Osteocyte (in vitro differentiated cells): ENCODE results near the gene GINS3. TPM values are rescaled to one million over a fixed set of nuclear protein-coding genes. Genes with fewer than 3 reads are reported as not detected.
"Not testable (repeated sequence)": the region's sequence is repeated elsewhere in the genome, so short reads cannot be mapped to it uniquely, and the experiment has no call there.

ENCODE experiments used
- DNase-seq: peaks from one replicate; pipeline ENCODE4 v3.0.0; 2021; ENCODE audit warnings: mixed read lengths; ENCODE audit not compliant: unreplicated experiment; ENCODE audit errors: extremely low spot score
- H3K27ac Mint-ChIP-seq: one replicate; pipeline ENCODE4 v1.8.0; 2021; ENCODE audit warnings: mild to moderate bottlenecking, mixed read lengths; ENCODE audit not compliant: unreplicated experiment
- H3K27me3 Mint-ChIP-seq: one replicate; pipeline ENCODE4 v1.8.0; 2021; ENCODE audit warnings: mixed read lengths; ENCODE audit not compliant: unreplicated experiment
- H3K36me3 Mint-ChIP-seq: one replicate; pipeline ENCODE4 v1.8.0; 2021; ENCODE audit warnings: mixed read lengths; ENCODE audit not compliant: unreplicated experiment
- H3K4me1 Mint-ChIP-seq: one replicate; pipeline ENCODE4 v1.8.0; 2021; ENCODE audit warnings: mixed read lengths; ENCODE audit not compliant: unreplicated experiment
- H3K4me3 Mint-ChIP-seq: one replicate; pipeline ENCODE4 v1.8.0; 2021; ENCODE audit warnings: mild to moderate bottlenecking, moderate library complexity, mixed read lengths; ENCODE audit not compliant: unreplicated experiment
- H3K9me3 Mint-ChIP-seq: one replicate; pipeline ENCODE4 v1.8.0; 2021; ENCODE audit warnings: mixed read lengths; ENCODE audit not compliant: unreplicated experiment
- total RNA-seq: library from RNA; stranded (reverse); gene quantifications from 2 replicates; pipeline ENCODE4 v1.2.1, GENCODE V29; 2021
- TF ChIP-seq, protein P1 (sequence below): fragments of 200-600 bp; sonication (generic); IDR thresholded peaks from 2 replicates; pipeline ENCODE4 v1.5.0; 2021; ENCODE audit warnings: antibody characterized with exemption, mild to moderate bottlenecking, moderate library complexity

Gene GINS3
- total RNA-seq, 1 donor from 2014 or later = 2.7 TPM

DNA sequence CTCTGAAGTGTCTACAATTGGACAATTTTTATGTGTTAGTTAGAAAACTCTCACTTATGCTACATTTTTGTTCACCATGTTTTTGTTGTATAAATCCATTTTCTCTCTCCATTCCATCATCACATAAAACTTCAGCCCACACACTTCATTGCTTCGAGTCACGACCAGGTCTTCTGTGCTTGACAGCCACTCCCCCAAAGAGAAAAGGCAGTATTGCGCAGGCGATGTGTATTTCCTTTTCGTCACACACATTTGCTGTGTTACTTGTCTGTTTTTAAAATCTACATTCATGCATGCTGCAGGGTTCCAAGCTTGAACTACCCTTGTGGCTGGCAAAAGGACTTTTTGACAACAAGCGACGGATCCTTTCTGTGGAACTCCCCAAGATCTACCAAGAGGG lies 10.5 kb downstream of the GINS3 start:
- H3K36me3 Mint-ChIP-seq = peaks cover 2% of the 10 kb centered on the region
- TF ChIP-seq, protein P1, sequence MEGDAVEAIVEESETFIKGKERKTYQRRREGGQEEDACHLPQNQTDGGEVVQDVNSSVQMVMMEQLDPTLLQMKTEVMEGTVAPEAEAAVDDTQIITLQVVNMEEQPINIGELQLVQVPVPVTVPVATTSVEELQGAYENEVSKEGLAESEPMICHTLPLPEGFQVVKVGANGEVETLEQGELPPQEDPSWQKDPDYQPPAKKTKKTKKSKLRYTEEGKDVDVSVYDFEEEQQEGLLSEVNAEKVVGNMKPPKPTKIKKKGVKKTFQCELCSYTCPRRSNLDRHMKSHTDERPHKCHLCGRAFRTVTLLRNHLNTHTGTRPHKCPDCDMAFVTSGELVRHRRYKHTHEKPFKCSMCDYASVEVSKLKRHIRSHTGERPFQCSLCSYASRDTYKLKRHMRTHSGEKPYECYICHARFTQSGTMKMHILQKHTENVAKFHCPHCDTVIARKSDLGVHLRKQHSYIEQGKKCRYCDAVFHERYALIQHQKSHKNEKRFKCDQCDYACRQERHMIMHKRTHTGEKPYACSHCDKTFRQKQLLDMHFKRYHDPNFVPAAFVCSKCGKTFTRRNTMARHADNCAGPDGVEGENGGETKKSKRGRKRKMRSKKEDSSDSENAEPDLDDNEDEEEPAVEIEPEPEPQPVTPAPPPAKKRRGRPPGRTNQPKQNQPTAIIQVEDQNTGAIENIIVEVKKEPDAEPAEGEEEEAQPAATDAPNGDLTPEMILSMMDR = no peak
- H3K4me3 Mint-ChIP-seq = no peak overlapping the region
- no peaks in the 10 kb centered on the region for H3K9me3 Mint-ChIP-seq
- no peaks in the 10 kb centered on the region for H3K4me1 Mint-ChIP-seq
- H3K27ac Mint-ChIP-seq = no peak overlapping the region
- H3K27me3 Mint-ChIP-seq = no peaks in the 10 kb centered on the region
- DNase-seq = no peak

DNA sequence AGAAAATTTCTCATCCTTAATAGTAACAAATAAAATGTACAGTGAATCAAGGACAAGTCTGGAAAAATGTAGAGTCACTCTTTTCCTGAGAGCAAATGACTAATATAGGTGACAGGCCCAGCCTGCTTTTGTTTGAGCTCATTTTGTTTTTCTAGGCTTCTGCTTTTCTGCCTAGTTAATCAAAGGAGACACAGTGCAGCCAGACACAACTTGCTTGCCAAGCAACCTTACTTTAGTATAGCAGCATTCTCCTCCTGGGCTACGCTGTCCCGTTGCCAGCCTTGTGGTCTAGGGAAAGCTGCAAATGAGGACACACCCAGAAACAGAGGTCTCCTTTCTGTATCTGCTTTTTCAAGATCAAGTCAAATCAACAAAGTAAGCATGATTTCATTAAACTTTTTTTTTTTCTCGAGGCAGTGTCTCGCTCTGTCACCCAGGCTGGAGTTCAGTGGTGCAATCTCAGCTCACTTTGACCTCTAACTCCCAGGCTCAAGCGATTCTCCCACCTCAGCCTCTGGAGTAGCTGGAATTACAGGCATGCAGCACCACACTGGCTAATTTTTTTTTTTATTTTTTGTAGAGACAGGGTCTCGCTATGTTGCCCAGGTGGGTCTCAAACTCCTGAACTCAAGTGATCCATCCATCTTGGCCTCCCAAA lies 17.2 kb downstream of the GINS3 start:
- Mint-ChIP-seq H3K4me3 (no peak overlapping the region), H3K27ac (no peak overlapping the region), H3K4me1 (peaks cover 12% of the 10 kb centered on the region), H3K36me3 (no peaks in the 10 kb centered on the region), H3K27me3 (peaks cover 5% of the 10 kb centered on the region), H3K9me3 (no peaks in the 10 kb centered on the region)
- TF ChIP-seq, protein P1 = no peak
- DNase-seq = no peak

DNA sequence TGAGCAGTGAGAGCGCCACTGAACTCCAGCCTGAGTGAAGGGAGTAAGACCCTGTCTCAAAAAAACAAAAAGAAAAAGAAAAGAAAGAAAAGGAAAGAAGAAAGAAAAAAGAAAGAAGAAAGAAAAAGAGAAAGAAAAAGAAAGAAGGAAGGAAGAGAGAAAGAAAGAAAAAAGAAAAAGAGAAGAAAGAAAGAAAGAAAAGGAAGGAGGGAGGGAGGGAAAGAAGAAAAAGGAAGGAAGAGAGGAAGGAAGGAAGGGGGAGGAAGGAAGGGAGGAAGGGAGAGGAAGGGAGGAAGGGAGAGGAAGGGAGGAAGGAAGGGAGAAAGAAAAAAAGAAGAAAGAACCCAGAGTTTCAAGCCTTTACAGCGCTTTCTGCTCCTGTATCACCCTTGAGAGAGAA lies 19.1 kb downstream of the GINS3 start:
- Mint-ChIP-seq H3K27ac (no peak overlapping the region), H3K4me3 (no peak overlapping the region), H3K9me3 (no peaks in the 10 kb centered on the region), H3K36me3 (no peaks in the 10 kb centered on the region), H3K27me3 (peaks cover 7% of the 10 kb centered on the region), H3K4me1 (peaks cover 12% of the 10 kb centered on the region)
- TF ChIP-seq, protein P1 = no peak
- no peak for DNase-seq

DNA sequence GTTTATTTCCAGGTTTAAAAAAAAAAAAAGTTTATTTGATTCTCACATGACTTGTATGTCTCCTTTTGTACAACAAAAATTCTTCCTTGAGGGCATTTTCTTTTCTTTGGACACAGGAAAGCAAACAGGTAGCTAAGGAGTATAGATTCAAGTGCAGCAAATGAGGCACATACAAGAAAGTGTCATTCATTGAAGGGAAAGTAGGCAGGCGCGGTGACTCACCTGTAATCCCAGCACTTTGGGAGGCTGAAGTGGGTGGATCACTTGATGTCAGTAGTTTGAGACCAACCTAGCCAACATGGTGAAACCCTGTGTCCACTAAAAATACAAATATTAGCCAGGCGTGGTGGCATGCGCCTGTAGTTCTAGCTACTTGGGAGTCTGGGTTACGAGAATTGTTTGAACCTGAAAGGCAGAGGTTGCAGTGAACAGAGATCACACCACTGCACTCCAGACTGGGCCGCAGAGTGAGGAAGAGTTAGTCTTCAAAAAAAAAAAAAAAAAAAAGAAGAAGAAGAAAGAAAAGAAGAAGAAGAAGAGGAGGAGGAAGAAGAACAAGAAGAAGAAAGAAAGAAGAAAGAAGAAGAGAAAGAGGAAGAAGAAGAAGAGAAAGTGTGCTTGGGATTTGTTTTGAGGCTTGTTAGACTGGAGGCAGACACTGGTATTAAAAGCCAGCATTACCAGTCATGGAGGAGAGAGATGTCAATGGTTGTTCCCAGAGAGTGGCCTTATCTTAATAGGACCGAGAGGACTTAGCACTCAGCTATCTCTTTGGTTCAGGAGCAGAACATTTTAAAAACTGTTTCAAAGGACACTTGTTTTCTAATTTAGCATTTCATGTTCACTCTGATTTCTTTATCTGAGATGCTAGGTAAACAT lies 19.7 kb downstream of the GINS3 start:
- peaks cover 12% of the 10 kb centered on the region for H3K4me1 Mint-ChIP-seq
- no peak overlapping the region for H3K27ac Mint-ChIP-seq
- H3K4me3 Mint-ChIP-seq = no peak overlapping the region
- peaks cover 7% of the 10 kb centered on the region for H3K27me3 Mint-ChIP-seq
- no peak for DNase-seq
- H3K9me3 Mint-ChIP-seq = no peaks in the 10 kb centered on the region
- TF ChIP-seq, protein P1 = no peak
- H3K36me3 Mint-ChIP-seq = no peaks in the 10 kb centered on the region

DNA sequence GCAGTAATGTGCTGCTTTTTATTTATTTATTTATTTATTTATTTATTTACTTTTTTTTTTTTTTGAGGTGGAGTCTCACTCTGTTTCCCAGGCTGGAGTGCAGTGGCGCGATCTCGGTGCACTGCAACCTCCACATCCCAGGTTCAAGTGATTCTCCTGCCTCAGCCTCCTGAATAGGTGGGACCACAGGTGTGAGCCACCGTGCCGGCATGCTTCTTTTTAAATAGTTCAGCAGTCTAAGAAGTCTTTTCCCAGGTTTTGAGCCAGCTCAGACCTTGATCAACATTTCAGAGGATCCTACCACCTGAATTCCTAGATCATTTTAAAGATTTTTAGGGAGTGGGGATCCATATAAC lies 20.3 kb downstream of the GINS3 start:
- H3K4me3 Mint-ChIP-seq, H3K27ac Mint-ChIP-seq: not testable (repeated sequence)
- H3K4me1 Mint-ChIP-seq = peaks cover 12% of the 10 kb centered on the region

More for the DNA sequence above, 20.3 kb downstream of the GINS3 start:
- H3K9me3 Mint-ChIP-seq, DNase-seq, H3K36me3 Mint-ChIP-seq, H3K27me3 Mint-ChIP-seq: not testable (repeated sequence)
